Putamen (tissue), 1 donor: ENCODE results near the gene COL4A6.

Source experiments
- DNase-seq: peaks from one replicate; pipeline ENCODE4 v3.0.0-alpha.2; 2016; ENCODE audit warnings: low spot score

The COL4A6 gene

DNA sequence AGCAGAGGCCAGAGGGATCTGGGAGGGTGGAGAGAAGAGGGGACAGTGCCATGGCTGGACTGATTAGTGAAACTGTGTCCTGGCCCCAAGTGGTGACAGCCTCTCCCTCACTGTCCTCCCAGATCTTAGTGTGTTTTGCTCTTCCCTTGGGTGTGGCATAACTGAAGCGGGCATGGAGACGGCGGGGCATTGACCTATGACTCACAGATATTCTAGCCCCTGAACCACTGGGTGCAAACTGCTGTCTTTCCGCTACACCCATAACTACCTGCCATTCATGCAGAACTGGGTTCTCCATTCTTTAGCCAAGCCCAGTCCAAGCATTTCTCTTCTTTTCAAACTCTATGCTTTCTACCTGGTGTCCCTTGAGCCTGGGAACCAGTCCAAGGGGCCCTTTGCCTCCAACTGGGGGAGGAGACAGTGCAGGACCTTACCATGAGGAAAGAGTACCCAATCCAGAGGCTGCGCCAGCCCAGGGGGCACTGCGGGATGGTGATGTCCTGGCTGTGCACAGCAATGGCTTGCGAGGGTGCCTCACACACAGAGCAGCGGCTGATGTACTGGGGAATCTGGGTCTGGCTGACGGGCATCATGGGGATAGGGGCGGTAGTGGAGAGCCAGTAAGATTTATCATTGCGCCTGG lies 279.1 kb downstream of the COL4A6 start:
- DNase-seq: no peak

DNA sequence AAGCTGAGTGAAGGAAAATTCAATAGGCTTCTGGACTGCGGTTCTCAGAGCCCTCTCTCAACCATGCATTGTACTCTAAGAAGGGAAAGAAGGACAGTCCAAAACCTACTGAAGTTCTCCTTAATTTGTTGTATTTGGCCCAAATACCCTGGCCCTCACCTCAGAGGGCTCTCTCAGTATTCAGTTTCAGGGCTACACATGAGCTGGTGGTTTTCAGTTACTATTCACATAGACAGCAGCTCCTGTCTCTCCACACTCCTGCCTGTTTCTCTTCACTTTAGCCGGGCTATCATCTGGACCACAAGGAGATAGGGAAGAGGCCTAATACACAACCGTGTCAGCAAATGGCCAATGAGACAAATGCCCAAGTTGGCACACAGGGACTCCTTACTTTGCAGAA lies 280.6 kb downstream of the COL4A6 start:
- no peak for DNase-seq

DNA sequence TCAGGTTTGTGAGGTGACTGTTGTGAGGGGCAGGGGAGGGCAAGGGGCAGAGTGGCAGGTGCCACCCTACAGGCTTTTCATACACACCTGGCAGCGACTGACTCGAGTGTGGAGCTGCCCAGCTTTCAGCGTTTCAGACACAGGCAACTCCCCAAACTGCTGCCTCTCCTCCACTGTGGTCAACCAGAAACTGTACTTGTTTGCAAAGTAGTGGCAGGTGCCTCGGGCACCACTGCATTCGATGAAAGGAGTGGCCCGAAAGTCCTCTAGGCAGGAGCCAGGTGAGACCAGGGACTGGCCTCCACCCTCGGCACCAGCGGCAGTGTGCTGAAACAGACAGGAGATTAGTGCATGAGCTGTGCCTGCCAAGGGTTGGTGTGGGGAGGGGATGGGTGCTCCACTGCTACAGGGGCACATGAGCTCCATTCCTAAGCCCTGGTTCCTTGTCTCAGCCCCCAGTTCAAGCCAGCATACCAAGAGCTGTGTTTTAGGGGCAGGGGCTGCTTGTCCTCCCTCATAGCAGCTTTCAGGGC lies 281.2 kb downstream of the COL4A6 start:
- DNase-seq: no peak

- DNase-seq: no peak
Observed at GRCh38 chrX:108156082-108156481, 282.1 kb downstream of the COL4A6 start.

GRCh38 chrX:108148524-108148923 lies 289.7 kb downstream of the COL4A6 start:
- no peak for DNase-seq

DNA sequence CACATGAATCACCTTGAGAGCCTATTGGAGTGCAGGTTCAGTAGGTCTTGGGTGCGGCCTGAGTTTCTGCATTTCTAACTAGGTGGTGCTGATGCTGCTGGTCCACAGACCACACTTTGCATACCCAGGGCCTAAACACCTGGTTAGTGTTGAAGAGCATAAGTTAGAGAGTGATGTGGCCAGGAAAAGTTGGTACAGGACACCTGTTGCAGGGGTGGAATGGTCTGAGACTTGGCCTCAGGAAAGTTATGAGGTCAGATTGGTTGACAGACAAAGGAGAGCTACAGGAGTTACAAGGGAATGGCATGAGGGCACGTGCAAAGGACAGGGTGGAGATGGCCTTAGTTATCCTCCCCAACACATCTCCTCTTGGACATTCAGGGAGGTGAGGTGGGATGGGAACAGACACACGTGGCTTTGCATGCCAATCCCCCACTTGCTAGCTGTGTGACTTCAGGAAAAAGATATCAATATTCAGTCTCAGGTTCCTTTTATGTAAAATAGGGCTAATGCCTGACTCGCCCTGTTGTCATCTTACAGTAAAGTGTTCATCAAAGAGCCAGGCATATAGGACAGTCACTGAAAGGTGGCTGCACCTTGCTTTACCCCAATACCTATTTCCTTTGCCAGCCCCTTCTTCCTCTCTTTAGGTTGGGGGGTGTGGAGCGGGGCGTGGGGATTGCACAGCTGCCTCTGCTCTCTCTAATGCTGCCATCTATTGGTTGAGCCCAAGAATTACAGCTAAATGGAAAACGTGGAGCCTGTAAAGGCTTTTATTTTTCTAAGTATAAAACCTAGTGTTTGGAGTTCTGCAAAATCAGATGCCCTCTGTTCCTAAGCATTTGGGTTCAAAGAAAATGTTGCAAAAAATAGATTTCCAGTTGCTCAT lies 299.2 kb downstream of the COL4A6 start:
- DNase-seq: no peak

- no peak for DNase-seq
Observed at GRCh38 chrX:108134724-108135123, 303.5 kb downstream of the COL4A6 start.

GRCh38 chrX:108132876-108133275 lies 305.3 kb downstream of the COL4A6 start:
- no peak for DNase-seq

- no peak for DNase-seq
Observed at GRCh38 chrX:108132034-108132433, 306.2 kb downstream of the COL4A6 start.

- DNase-seq: no peak
Observed at GRCh38 chrX:108131471-108131870, 306.8 kb downstream of the COL4A6 start.

GRCh38 chrX:108130889-108131288 lies 307.3 kb downstream of the COL4A6 start:
- DNase-seq: no peak

DNA sequence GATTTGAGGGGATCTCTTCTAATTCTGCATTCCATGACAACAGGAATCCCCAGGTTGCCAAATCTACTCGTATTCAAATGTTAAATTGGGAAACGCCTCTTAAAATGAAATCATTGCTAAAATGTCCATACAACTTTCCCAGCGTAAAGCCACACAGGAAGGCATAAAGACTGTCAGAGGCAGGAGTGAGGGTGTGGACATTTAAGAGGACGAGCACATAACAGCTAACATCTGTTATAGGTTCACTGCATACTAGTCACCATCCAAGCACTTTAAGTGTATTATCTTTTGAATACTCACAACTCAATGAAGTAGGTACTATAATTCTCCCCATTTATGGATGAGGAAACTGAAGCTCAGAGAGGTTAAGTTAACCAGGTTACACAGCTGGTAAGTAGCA lies 311.1 kb downstream of the COL4A6 start:
- no peak for DNase-seq

DNA sequence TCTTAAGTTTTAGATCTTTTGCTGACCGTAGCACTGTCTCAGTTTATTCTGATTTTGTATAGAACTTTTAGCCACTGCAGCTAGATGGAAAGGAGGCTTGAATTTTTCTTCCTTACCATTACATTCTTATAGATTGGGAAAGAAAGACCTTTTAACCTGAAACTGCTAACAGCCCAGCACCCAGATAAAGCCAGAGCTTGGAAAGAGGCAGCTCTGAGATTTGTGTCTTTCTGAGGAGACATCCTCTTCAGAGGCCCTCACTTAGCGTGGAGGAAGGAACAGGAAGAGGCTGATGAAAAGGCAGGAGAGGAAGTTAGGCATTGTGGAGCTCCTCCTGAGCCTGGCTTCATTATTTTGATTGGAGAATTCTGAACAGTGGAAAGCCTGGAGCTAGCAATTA lies 311.6 kb downstream of the COL4A6 start:
- DNase-seq: no peak

DNA sequence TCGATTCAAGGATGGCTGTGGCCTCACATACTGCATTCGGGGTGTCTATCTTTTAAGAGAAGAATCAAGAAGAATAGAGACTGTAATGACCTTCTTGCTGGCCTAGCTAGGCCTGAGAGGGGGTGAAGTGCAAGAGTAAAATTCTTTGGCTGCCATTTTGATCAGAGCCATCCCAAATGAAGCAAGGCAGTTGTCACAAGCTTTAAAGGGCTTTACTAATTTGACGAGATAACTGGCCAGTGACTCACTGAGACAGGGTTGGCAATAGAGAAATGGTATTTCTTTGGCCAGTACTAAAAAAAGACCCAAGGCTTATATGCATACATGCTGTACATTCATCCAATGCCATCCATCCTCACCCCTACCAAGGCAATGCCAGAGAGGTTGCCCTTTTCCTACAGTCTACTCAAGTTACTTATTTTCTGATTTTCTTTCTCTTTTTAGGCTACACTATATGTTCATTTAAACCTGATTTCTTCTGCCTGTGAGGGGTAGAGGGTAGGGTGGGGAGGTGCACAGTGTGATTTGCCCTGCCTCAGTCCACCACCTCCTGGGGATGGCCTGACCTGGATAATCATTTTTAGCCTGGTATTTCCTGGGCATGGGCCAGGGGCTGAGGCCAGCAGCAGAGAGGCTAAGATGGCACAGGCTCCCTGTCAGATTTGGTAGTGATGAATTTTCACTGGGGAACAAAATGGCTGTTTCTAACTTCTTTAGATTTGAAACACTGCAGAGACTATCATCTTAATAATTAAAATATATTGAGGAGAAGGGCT lies 314.4 kb downstream of the COL4A6 start:
- no peak for DNase-seq

GRCh38 chrX:108122748-108123147 lies 315.5 kb downstream of the COL4A6 start:
- no peak for DNase-seq

- no peak for DNase-seq
Observed at GRCh38 chrX:108121291-108121690, 316.9 kb downstream of the COL4A6 start.

- no peak for DNase-seq
Observed at GRCh38 chrX:108117988-108118387, 320.2 kb downstream of the COL4A6 start.

- no peak for DNase-seq
Observed at GRCh38 chrX:108114541-108114940, 323.7 kb downstream of the COL4A6 start.
